ENCODE results near the gene DOK6. TPM values are rescaled to one million over a fixed set of nuclear protein-coding genes. Genes with fewer than 3 reads are reported as not detected.

Gene DOK6
- total RNA-seq, 1 donor from 2014 or later = 0.06 TPM

DNA sequence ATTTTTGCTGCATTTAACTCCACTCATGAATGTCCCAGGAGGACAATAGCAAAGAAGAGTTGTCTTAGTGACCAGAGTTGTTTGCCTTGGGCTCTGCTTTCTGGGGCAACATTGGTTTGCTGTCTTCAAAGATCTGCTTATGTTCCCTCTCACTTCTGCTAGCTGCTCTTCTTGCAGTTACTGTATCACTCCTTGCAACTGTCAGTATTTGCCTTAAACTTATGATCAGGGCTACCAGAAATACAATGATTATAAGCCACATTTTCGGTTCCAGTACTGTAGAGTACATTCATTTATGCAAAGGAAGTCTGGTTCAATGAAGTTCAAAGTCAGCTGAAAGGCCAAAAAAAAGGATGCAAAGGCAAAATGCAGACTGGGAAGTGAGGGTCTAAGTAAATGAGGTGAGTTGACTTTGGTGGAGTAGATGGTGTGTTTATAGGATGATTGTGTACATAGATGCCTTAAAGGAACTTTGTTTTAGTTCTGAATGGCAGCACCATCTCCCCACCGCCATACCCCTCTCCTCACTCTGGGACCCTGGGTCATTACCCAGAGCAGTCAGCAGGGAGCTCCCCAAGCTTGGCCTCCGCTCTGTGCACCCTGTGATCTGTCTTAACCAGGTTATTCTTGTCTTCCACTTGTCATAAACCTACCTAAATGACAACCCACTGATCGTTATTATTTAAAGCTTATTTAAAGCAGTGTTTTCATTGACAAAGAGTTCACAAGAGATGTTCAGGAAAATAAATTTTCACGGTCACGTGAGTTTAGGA lies 236.0 kb downstream of the DOK6 start:
- no peak for TF ChIP-seq CTCF (conservative IDR thresholded peaks at IDR 0.05; ENCODE audit: low read depth, low read length)
- DNase-seq (ENCODE audit: low read depth) = no peak
- no peak overlapping the region for H3K4me3 ChIP-seq (ENCODE audit: low read depth, low read length)

DNA sequence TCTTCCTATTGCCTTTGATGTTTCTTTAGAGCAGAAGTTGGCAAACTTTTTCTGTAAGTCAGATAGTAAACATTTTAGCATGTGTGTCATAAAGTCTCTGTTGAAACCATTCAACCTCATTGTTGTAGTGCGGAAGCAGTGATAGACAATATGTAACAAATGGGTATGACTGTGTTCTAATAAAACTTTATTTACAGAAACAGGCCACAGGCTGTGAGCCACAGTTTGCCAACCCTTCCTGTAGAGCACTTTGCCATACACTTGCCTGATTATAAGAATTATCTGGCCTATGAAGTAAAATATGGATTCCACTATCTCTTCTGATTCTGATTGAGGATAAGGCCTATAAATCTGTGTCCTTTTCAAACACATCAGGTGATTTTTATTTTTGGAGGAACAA lies 237.4 kb downstream of the DOK6 start:
- DNase-seq (ENCODE audit: low read depth) = no peak
- TF ChIP-seq CTCF (conservative IDR thresholded peaks at IDR 0.05; ENCODE audit: low read depth, low read length) = no peak
- no peak overlapping the region for H3K4me3 ChIP-seq (ENCODE audit: low read depth, low read length)

DNA sequence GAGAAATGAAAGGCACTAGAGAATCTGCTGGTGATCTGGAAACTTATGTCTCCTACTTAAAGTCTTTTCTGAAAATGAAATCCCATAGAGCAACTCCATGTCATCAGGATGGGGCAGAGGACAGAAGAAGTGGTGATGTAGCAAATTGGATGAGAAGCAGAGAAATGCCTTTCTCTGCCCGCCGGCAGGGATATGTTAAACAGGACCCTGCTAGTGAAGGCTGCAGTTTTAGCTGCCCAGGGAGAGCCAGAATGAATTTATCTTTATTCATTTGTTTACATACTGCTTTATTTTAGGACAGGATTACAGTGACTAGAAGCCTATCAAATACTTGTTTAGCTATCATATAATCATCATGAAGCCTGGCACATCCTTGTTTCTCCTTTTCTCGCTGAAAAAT lies 247.0 kb downstream of the DOK6 start:
- no peak overlapping the region for H3K4me3 ChIP-seq (ENCODE audit: low read depth, low read length)
- DNase-seq (ENCODE audit: low read depth) = no peak
- no peak for TF ChIP-seq CTCF (conservative IDR thresholded peaks at IDR 0.05; ENCODE audit: low read depth, low read length)

GRCh38 chr18:69648486-69648885 lies 247.8 kb downstream of the DOK6 start:
- no peak overlapping the region for H3K4me3 ChIP-seq (ENCODE audit: low read depth, low read length)
- DNase-seq (ENCODE audit: low read depth) = no peak
- TF ChIP-seq CTCF (conservative IDR thresholded peaks at IDR 0.05; ENCODE audit: low read depth, low read length) = no peak

DNA sequence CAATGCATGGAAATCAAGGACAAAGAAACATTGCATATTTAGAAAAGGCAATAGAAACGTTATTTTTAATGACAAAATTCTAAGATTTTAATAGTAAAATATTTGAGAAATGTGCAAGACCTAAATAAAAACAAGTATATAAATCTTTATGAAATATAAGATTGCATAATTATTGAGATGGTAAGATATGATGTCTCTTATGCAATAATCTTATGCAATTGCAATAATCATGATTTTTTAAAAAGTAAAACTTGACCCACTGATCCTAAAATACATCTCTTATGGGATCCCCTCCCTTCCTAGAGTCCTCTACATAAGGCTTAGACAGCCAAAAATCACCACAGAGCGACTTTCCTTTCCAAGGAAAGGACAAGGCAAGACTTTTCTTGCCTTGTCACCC lies 249.0 kb downstream of the DOK6 start:
- no peak for DNase-seq (ENCODE audit: low read depth)
- no peak overlapping the region for H3K4me3 ChIP-seq (ENCODE audit: low read depth, low read length)
- no peak for TF ChIP-seq CTCF (conservative IDR thresholded peaks at IDR 0.05; ENCODE audit: low read depth, low read length)

DNA sequence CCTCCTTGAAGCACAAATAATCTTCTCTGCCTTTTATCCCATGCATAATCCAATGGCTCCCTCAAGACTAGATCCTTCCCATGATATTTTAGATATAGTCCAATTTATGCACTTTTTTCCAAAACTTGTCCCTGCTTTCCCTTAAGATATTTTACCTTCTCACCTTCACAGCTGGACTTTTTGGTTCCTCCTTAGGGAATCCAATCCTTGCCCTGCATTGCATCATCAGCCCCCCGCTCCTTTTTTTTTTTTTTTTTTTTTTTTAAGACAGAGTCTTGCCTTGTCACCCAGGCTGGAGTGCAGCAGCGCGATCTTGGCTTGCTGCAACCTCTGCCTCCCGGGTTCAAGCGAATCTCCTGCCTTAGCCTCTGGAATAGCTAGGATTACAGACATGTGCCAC lies 250.6 kb downstream of the DOK6 start:
- no peak overlapping the region for H3K4me3 ChIP-seq (ENCODE audit: low read depth, low read length)
- no peak for TF ChIP-seq CTCF (conservative IDR thresholded peaks at IDR 0.05; ENCODE audit: low read depth, low read length)
- no peak for DNase-seq (ENCODE audit: low read depth)

DNA sequence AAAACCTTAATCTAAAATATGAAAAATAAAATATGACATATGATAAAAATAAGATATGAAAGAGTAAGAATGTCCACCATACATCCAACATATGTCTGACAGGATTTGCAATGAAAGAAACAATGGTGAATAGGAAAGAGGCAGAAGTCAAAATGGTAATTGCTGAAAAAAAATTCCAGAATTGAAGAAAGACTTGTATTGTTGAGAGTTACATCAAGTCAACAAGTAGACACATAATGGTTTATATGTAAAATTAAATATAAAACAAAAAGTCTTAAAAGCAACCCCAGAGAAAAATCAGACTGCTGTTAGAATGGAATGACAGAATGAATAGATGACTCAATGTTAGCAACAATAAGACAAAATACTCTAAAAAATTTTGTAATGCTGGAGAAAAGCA lies 255.1 kb downstream of the DOK6 start:
- H3K4me3 ChIP-seq (ENCODE audit: low read depth, low read length) = no peak overlapping the region
- TF ChIP-seq CTCF (conservative IDR thresholded peaks at IDR 0.05; ENCODE audit: low read depth, low read length) = no peak
- DNase-seq (ENCODE audit: low read depth) = no peak
